OCI-LY7 (cell line): Measurements from ENCODE around the gene SDC4.

ENCODE experiments used
- EZH2phosphoT487 ChIP-seq: fragments of 200-600 bp; sonication (generic); IDR thresholded peaks from 2 replicates; pipeline ENCODE4 v1.6.1; 2018; ENCODE audit warnings: low read depth, borderline replicate concordance, mild to moderate bottlenecking, mixed run types, antibody characterized with exemption, low read length, moderate library complexity, mixed read lengths
- TF ChIP-seq, protein P1 (sequence below): fragments of 200-600 bp; sonication (generic); conservative IDR thresholded peaks from 2 replicates; pipeline ENCODE4 v1.5.1; 2014; ENCODE audit warnings: mild to moderate bottlenecking, antibody characterized with exemption, low read length, moderate library complexity, mixed read lengths

DNA sequence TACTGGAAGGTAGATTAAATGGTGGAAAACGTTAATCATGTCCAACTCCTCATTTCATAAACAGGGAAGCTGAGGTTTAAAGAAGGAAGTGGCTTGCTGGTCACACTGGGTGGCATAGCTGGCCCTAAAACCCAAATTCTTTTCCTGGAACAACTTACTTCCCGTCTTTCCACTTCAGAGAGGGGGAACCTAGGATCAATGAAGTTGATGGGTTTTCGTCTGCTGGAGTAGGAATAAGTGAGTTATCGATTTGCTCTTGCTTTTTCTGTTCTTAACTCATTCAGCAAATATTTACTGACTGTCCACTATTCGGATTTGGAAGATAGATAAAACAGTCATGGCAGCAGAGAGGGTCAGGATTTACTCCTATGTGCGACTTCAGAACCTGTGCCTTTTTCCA lies 13.6 kb upstream of the SDC4 start:
- TF ChIP-seq EZH2phosphoT487, result no peak
- TF ChIP-seq, protein P1, sequence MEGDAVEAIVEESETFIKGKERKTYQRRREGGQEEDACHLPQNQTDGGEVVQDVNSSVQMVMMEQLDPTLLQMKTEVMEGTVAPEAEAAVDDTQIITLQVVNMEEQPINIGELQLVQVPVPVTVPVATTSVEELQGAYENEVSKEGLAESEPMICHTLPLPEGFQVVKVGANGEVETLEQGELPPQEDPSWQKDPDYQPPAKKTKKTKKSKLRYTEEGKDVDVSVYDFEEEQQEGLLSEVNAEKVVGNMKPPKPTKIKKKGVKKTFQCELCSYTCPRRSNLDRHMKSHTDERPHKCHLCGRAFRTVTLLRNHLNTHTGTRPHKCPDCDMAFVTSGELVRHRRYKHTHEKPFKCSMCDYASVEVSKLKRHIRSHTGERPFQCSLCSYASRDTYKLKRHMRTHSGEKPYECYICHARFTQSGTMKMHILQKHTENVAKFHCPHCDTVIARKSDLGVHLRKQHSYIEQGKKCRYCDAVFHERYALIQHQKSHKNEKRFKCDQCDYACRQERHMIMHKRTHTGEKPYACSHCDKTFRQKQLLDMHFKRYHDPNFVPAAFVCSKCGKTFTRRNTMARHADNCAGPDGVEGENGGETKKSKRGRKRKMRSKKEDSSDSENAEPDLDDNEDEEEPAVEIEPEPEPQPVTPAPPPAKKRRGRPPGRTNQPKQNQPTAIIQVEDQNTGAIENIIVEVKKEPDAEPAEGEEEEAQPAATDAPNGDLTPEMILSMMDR, result no peak
